Measurements from ENCODE around the gene LCE1E.

- TF ChIP-seq EP300 (IDR thresholded peaks at IDR 0.05; ENCODE audit: borderline replicate concordance in 1 of 2, control insufficient read depth in 1 of 2, low read depth in 2 of 2, low read length in 2 of 2) (no peak), HDAC2 (IDR thresholded peaks at IDR 0.05) (no peak), IRF3 (IDR thresholded peaks at IDR 0.05) (no peak), CREB1 (IDR thresholded peaks at IDR 0.05; ENCODE audit: low read depth) (no peak), EGR1 (IDR thresholded peaks at IDR 0.05; ENCODE audit: borderline replicate concordance in 1 of 2, low read depth in 2 of 2, low read length in 2 of 2) (no peak), ZBTB33 (IDR thresholded peaks at IDR 0.05) (no peak), SMC3 (IDR thresholded peaks at IDR 0.05; ENCODE audit: borderline replicate concordance, low read length) (no peak), ESRRA (IDR thresholded peaks at IDR 0.05; ENCODE audit: low read length) (no peak)
Measured at GRCh38 chr1:152757747-152758146, 28.3 kb upstream of the LCE1E start, which contains the start of gene KPRP.
